ENCODE results near the gene THBD. TPM values are rescaled to one million over a fixed set of nuclear protein-coding genes. Genes with fewer than 3 reads are reported as not detected.

Gene THBD
- total and polyA plus RNA-seq, 2 donors (not counting 1 experiment from before 2014, with no cell fraction given): 0.99 to 8.4 TPM

DNA sequence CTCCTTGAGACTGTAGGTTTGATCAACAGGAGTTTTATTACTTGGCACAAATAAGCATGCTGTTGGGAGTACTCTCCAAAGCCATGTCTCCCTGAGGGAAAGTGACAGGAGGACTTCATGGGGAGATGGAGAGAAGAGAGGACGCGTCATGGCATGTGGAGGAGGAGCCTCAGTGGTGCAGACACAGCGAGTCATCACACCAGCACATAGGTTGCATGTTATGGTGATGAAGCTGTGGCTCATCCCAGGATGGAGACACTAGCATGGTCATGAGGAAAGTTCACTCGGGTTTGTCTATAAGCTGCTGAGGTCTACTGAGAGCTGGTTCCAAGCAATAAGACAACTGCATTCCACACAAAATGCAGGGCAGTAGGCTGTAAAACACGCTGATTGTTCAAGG is 27.5 kb downstream of the THBD start:
- DNase-seq (ENCODE audit: low read depth in 2 of 2): no peak
- no peaks in the 10 kb centered on the region for H3K9me3 ChIP-seq (ENCODE audit: control insufficient read depth, insufficient read depth, low read depth, low read length)
- no peaks in the 10 kb centered on the region for H4K20me1 ChIP-seq (ENCODE audit: control insufficient read depth, extremely low read depth, insufficient read depth, low read length)

DNA sequence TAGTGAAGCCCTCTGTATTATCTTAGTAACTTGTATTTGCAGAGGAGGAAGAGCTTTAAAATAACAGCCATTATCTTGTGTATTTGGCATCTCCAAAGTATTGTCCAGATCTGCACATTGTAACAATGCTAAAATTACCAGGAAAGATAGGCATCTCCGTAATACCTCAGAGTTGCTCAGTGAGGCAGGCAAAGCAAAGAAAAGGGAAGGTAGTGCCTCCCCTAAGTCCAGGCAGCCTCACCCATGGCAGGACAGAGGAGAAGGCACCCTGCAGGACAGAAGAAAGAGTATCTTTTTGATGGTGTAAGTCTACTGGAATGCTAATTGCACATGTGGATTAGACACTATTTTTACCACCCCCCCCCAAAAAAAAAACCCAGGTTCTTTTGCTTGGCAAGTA is 27.9 kb downstream of the THBD start:
- DNase-seq (ENCODE audit: low read depth in 2 of 2): peak in 1 of 2 donors; percentile 2

More for the DNA sequence above, 27.5 kb downstream of the THBD start:
- Histone ChIP-seq H3K4me3 (replicated peaks in 1 of 4; ENCODE audit: control extremely low read depth in 1 of 4, insufficient read depth in 1 of 4, low read depth in 3 of 4, low read length in 4 of 4) (no peak overlapping the region), H3K36me3 (ENCODE audit: control insufficient read depth, insufficient read depth, low read length) (no peaks in the 10 kb centered on the region), H3K9ac (ENCODE audit: insufficient read depth, low read length) (no peak overlapping the region), H3K79me2 (ENCODE audit: control insufficient read depth, insufficient read depth, low read length) (no peaks in the 10 kb centered on the region), H3K4me2 (ENCODE audit: extremely low read depth, insufficient read depth, low read length) (no peak overlapping the region), H2AFZ (ENCODE audit: low read length) (no peak overlapping the region), H3K4me1 (ENCODE audit: control insufficient read depth, extremely low read depth, insufficient read depth, low read length) (no peaks in the 10 kb centered on the region), H3K27ac (ENCODE audit: insufficient read depth, low read length) (no peak overlapping the region), H3K27me3 (ENCODE audit: control insufficient read depth, insufficient read depth, low read length) (no peaks in the 10 kb centered on the region)
- no peak for TF ChIP-seq EZH2 (IDR thresholded peaks at IDR 0.05; ENCODE audit: low read length, missing control alignments)
- TF ChIP-seq, protein P1, sequence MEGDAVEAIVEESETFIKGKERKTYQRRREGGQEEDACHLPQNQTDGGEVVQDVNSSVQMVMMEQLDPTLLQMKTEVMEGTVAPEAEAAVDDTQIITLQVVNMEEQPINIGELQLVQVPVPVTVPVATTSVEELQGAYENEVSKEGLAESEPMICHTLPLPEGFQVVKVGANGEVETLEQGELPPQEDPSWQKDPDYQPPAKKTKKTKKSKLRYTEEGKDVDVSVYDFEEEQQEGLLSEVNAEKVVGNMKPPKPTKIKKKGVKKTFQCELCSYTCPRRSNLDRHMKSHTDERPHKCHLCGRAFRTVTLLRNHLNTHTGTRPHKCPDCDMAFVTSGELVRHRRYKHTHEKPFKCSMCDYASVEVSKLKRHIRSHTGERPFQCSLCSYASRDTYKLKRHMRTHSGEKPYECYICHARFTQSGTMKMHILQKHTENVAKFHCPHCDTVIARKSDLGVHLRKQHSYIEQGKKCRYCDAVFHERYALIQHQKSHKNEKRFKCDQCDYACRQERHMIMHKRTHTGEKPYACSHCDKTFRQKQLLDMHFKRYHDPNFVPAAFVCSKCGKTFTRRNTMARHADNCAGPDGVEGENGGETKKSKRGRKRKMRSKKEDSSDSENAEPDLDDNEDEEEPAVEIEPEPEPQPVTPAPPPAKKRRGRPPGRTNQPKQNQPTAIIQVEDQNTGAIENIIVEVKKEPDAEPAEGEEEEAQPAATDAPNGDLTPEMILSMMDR (conservative IDR thresholded peaks at IDR 0.05 in 1 of 2, IDR thresholded peaks at IDR 0.05 in 1 of 2; ENCODE audit: low read depth in 1 of 2, low read length in 2 of 2): no peak

GRCh38 chr20:23020230-23021018 is 29.0 kb downstream of the THBD start:
- H3K4me2 ChIP-seq (ENCODE audit: extremely low read depth, insufficient read depth, low read length): no peak overlapping the region
- H3K9me3 ChIP-seq (ENCODE audit: control insufficient read depth, insufficient read depth, low read depth, low read length): no peaks in the 10 kb centered on the region
- H3K36me3 ChIP-seq (ENCODE audit: control insufficient read depth, insufficient read depth, low read length): no peaks in the 10 kb centered on the region
- H3K4me1 ChIP-seq (ENCODE audit: control insufficient read depth, extremely low read depth, insufficient read depth, low read length): no peaks in the 10 kb centered on the region
- no peak overlapping the region for H3K9ac ChIP-seq (ENCODE audit: insufficient read depth, low read length)
- no peaks in the 10 kb centered on the region for H3K79me2 ChIP-seq (ENCODE audit: control insufficient read depth, insufficient read depth, low read length)
- TF ChIP-seq, protein P1 (conservative IDR thresholded peaks at IDR 0.05 in 1 of 2, IDR thresholded peaks at IDR 0.05 in 1 of 2; ENCODE audit: low read depth in 1 of 2, low read length in 2 of 2): no peak
- TF ChIP-seq EZH2 (IDR thresholded peaks at IDR 0.05; ENCODE audit: low read length, missing control alignments): no peak
- DNase-seq (ENCODE audit: low read depth in 2 of 2): no peak
- no peak overlapping the region for H2AFZ ChIP-seq (ENCODE audit: low read length)
- no peak overlapping the region for H3K27ac ChIP-seq (ENCODE audit: insufficient read depth, low read length)
- H4K20me1 ChIP-seq (ENCODE audit: control insufficient read depth, extremely low read depth, insufficient read depth, low read length): no peaks in the 10 kb centered on the region
- H3K27me3 ChIP-seq (ENCODE audit: control insufficient read depth, insufficient read depth, low read length): no peaks in the 10 kb centered on the region
- H3K4me3 ChIP-seq (replicated peaks in 1 of 4; ENCODE audit: control extremely low read depth in 1 of 4, insufficient read depth in 1 of 4, low read depth in 3 of 4, low read length in 4 of 4): no peak overlapping the region

More for the DNA sequence above, 27.9 kb downstream of the THBD start:
- H3K27me3 ChIP-seq (ENCODE audit: control insufficient read depth, insufficient read depth, low read length): no peaks in the 10 kb centered on the region
- H3K4me1 ChIP-seq (ENCODE audit: control insufficient read depth, extremely low read depth, insufficient read depth, low read length): no peaks in the 10 kb centered on the region
- no peak overlapping the region for H3K4me3 ChIP-seq (replicated peaks in 1 of 4; ENCODE audit: control extremely low read depth in 1 of 4, insufficient read depth in 1 of 4, low read depth in 3 of 4, low read length in 4 of 4)
- H3K36me3 ChIP-seq (ENCODE audit: control insufficient read depth, insufficient read depth, low read length): no peaks in the 10 kb centered on the region
- H2AFZ ChIP-seq (ENCODE audit: low read length): no peak overlapping the region
- H3K79me2 ChIP-seq (ENCODE audit: control insufficient read depth, insufficient read depth, low read length): no peaks in the 10 kb centered on the region
- no peaks in the 10 kb centered on the region for H4K20me1 ChIP-seq (ENCODE audit: control insufficient read depth, extremely low read depth, insufficient read depth, low read length)
- H3K27ac ChIP-seq (ENCODE audit: insufficient read depth, low read length): no peak overlapping the region
- H3K9me3 ChIP-seq (ENCODE audit: control insufficient read depth, insufficient read depth, low read depth, low read length): no peaks in the 10 kb centered on the region
- H3K4me2 ChIP-seq (ENCODE audit: extremely low read depth, insufficient read depth, low read length): no peak overlapping the region
- H3K9ac ChIP-seq (ENCODE audit: insufficient read depth, low read length): no peak overlapping the region
- TF ChIP-seq EZH2 (IDR thresholded peaks at IDR 0.05; ENCODE audit: low read length, missing control alignments): no peak
- TF ChIP-seq, protein P1 (conservative IDR thresholded peaks at IDR 0.05 in 1 of 2, IDR thresholded peaks at IDR 0.05 in 1 of 2; ENCODE audit: low read depth in 1 of 2, low read length in 2 of 2): no peak
